Right renal cortex interstitium (tissue), 3 donors: ENCODE results near the gene OSBPL2. TPM values are rescaled to one million over a fixed set of nuclear protein-coding genes. Genes with fewer than 3 reads are reported as not detected.

ENCODE experiments used
- DNase-seq, 3 donors: peaks; one replicate each; pipeline ENCODE4 v3.0.0-alpha.2; 2013; ENCODE audit warnings: low read depth in 3 of 3, low spot score in 2 of 3
- polyA plus RNA-seq, 3 donors: library from polyadenylated mRNA; unstranded; fragments of 120-200 nt; gene quantifications; one replicate each; pipeline ENCODE4 v1.2.1, GENCODE V29; 2013; ENCODE audit not compliant: insufficient read length in 3 of 3

OSBPL2 gene
- polyA plus RNA-seq, 3 donors = 27.8 to 31.3 (median 30.4) TPM

DNA sequence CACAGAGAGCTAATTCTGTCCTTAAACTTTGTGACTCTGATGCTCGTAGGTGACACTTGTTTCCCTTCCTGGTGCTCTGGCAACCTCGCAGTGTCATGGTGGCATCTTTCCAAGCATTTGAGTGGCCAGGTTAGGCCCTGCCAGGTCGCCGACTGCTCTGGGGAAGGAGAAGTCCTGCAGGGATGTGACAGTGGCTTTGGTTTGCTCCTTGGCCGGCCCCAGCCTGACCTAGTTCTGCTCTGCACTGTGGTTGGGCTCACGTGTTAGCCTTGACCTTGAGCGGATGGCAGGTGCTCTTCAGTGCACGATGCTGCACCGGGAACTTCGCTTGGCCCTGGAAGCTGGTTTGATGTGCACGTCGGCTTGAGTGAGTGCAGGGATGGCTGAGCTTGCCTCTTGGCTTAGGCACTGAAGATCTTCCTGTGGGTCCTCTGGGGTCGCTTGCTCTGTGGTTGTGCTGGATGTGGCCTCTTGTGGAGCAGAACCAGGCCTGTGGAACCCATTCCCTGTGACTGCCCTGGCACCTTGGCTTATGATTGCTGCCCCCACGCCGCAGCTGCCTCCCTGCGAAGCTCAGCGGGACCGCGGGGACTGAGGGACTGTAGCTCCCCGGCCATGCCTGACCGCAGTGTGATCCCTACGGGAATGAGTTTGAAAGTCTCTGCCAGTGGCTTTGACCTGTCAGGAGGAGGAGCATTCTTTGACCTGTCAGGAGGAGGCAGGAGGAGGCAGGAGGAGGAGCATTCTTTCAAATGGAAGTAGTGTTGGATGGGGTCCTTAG, 8.7 kb downstream of the OSBPL2 start:
- no peak for DNase-seq

DNA sequence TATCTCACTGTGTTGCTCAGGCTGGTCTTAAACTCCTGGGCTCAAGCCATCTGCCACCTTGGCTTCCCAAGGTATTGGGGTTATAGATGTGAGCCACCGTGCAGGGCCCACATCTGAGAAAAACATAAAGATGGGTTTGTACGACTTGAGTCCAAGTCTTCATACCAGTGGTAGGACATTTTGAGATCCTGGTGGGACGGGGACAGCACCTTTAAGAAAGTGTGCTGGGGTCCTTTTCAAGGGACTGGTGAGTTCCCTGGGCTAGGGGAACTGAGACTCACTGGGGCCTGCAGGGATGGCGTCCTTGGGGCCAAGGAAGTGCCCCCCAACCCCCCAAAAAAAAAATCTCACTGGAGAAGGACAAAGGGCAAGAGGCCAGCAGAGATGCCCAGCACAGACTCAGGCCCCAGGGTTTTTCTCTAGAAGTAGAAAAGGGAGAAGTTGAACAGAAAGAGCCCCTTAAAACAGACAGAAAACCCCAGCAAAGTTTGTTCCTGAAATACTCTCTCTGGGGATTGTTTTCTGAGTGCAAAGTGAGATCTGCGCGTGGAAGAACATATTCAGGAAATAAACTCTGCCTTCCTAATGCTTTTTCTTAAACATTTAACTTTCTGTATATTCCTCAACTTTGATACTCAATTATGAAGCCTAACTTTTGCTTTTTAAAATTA, 10.7 kb downstream of the OSBPL2 start:
- DNase-seq = no peak

DNA sequence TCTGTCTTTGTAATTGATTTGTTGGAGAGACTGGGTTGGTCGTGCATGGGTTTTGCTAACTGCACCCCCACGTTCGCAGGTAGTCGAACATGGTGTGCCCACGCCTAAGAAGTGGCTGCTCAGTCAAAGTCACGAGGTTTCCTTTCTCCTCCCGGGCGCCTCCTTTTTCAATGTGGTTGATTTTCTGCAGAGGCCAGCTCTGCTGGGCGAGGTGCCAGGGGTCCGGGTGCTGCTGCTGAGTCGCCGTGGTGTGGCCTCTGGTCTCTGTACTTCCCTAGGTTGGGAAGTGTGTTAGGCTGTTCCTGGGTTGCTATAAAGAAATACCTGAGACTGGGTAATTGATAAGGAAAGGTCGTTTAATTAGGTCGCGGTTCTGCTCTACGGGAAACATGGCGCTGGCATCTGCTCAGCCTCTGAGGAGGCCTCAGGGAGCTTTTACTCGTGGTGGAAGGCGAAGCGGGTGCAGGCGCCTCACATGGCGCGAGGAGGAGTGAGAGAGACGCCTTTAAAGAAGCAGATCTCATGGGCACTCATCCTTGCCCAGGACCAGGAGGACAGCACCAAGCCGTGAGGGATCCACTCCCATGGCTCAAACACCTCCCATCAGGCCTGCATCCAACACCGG, 14.1 kb downstream of the OSBPL2 start:
- DNase-seq = no peak

DNA sequence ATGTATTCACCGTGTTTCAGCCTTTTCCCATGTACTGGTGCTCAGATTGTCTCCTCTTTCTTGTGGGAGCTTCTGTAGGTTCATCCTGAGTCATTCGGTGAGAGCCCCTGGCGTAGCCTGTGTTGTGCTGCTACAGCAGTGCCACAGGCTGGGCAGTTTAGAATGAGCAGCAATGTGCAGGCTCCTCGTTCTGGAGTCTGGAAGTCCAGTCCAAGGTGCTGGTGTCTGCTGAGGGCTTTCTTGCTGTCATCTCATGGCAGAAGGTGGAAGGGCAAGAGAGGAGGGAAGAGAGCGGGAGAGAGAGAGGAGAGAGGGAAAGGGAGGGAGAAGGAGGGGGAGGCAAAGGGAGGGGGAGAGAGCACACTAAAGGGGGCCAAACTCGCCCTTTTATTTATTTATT, 15.1 kb downstream of the OSBPL2 start:
- DNase-seq = no peak

DNA sequence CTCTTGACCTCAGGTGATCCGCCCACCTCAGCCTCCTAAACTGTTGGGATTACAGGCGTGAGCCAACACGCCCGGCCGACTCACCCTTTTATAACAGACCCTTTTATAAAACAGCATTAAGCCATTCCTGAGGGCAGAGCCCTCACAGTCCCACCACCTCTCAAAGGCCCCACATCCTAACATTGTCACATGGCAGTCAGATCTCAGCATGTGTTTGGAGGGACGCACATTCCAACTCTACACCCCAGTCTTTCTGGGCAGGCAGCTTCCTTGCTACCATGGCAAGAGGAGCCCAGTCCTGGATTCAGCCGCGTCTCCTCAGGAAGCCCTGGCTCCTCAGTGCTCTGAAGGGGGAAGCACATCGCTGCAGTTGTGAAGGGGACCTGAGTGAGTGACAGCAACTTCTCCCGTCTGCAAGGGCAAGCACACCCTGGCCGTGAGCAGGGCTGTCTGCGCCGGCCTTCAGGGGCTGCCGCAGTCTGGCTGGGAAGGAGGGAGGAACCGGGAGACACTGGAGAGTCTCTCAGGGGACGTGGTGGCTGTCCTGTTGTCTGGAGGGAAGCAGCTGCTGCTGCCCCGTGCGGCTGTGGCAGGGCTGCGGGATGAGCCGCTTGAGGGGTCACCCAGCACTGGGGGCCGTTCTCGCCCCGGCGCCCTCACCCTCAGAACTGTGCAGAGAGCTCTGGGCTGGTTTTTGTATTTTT, 15.9 kb downstream of the OSBPL2 start:
- no peak for DNase-seq

DNA sequence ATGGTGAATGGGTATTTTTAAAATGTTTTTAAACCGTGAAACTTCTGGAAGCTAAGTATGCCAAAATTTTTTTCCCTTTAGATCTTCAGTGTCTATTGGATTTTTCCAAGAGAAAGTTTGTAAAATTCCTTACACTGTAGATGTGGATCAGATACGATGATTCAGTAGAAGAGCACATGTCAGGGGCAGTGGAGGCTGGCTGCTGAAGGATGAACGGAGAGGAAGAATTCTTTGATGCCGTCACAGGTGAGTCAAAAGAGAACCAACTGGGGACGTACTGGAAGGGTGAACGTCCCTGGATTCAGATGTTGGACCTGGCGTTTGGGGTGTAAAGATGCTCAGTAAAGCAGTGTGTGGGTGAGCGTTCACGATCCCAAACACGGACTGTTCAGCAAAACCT, 17.7 kb downstream of the OSBPL2 start:
- DNase-seq = no peak

DNA sequence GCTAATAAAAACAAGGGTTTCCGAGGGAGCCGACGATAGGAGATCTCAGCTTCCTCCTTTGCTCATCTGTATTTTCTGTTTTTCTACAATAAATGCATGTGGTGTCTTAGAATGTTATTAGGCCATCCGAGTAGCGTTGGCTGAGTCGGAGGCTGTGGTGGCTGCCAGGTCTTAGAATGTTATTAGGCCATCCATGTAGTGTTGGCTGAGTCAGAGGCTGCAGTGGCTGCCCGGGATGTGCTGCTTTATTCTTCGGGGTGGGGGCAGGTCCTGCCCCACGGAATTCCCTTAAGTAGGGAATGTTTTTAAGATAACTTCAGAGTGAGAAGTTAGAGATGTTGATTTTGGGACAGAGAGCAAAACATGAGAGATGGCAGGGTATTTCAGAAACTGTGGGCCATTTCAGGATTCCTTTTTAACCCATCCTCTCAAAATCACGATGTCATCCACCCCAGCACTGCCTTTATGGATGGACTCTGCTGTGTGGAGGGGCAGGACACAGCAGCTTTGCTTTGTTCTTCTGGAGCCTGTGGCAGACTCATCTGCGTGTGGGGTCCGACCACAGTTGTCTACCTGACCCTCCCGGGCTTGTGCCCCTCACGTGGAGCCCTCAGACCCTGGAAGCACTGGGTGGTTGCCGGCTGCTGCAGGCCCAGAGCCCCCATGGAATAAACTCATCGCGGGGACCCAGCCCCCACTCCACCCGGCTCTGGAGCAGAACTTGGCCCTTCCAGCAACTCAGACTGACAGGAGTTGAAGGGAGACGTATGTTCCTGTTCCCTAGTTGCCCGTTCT, 20.4 kb downstream of the OSBPL2 start:
- DNase-seq = no peak

DNA sequence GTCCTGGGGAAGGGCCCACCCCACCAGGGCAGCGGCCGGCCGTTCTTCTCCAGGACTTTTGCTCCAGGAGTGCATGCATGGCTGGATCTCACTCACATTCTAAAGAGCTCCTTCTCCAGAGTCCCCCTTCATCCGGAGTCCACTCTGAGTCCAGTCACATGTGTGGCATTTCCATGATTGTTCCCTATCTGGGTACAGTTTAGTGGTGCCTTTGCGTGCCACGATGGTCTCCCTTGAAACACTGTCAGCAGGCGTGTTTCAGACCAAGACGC, 20.9 kb downstream of the OSBPL2 start:
- DNase-seq = no peak

DNA sequence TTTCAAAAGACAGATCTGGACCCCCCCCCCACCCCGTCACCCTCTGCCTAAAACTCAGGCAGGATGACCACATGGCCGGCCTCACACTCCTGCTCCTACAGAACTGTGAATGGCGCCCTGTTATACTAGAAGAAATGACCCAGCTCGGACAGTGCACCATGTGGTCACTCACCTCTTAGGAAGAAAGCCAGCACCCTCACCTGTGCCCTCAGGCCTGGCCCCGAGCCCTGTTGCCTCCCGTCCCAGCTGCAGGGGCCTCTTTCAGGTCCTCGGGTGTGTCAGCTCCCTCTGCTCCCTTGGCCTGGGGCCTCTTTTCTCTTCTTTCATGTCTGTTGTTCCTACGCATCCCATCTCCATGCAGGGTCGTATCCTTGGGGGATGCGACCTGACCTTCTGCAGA, 23.7 kb downstream of the OSBPL2 start:
- no peak for DNase-seq

DNA sequence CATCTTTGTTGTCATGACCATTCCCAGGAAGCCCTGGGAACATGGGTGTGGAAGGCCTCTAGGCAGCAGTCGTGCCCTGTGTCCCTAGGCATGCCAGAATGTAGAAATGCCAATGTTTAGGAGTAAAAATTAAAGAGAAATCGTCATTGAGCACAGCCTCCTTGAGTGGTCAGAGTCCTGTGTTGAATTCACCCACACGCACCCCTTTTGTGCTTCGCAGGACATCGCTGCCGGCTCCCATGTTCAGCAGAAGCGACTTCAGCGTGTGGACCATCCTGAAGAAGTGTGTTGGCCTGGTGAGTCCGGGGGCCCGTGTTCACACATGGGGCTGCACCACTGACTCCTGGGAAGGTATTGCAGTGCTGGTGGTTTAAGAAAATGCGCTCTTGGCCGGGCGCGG, 25.1 kb downstream of the OSBPL2 start:
- no peak for DNase-seq

DNA sequence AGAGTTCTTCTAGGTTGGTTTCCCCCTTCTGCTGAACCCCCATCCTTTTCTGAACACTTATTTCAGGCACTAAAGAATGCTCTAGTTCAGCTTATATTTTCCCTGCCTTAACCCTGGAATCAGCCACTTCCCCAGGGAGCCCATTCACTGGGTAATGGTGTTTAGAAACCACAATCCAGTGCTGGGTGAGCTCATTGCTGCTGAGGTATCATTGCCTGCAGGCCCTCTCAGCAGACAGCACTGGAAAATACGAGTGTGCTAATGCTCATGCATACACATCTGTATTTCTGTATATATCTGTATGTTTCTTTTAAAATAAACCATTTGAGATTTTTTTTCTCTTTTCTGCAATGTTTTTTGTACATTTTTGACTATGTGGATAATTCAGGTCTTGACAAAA, 27.0 kb downstream of the OSBPL2 start:
- no peak for DNase-seq

DNA sequence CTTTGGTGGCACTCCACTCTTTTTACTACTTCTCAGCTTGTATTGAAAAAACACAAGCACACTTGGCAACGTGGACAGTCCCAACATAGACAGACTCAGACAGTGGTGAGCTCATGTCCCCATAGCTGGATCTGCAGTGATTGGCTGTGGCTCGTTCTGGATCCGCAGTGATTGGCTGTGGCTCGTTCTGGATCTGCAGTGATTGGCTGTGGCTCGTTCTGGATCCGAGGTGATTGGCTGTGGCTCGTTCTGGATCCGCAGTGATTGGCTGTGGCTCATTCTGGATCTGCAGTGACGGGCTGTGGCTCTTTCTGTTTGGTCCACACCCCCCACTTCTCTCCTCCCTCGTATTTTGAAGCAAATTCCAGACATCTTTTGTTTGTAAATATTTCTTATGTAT, 28.0 kb downstream of the OSBPL2 start:
- DNase-seq = no peak

DNA sequence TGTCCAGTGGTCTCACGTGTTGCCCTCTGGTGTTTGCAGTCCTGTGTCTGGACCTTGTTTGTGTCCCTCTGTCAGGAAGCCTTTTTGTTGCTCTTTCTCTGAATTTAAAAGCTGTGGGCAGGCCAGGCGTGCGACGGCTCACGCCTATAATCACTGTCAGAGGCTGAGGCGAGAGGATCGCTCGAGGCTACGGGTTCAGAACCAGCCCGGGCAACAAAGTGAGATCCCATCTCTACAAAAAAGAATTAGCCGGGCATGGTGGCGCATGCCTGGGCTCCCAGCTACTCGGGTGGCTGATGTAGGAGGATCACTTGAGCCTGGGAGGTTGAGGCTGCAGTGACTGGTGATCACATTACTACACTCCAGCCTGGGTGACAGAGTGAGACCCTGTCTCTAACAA, 28.5 kb downstream of the OSBPL2 start:
- no peak for DNase-seq

DNA sequence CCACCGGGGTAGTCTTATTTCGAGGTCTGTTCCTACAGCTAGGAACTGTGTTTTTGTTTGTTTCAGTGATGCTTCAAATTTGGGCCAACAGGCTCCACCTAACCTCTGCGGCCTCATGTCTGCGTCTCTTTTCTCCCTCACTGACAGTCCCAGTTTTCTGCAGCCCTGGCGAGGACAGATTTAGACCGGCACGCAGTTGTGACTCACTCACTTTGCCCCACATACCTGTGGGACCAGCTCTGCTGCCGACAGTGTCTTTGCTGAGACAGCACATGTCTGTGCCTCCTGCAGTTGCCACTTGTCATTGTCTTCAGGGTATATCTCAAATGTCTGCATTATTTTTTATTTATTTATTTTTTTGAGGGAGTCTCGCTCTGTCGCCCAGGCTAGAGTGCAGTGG, 29.2 kb downstream of the OSBPL2 start:
- no peak for DNase-seq

DNA sequence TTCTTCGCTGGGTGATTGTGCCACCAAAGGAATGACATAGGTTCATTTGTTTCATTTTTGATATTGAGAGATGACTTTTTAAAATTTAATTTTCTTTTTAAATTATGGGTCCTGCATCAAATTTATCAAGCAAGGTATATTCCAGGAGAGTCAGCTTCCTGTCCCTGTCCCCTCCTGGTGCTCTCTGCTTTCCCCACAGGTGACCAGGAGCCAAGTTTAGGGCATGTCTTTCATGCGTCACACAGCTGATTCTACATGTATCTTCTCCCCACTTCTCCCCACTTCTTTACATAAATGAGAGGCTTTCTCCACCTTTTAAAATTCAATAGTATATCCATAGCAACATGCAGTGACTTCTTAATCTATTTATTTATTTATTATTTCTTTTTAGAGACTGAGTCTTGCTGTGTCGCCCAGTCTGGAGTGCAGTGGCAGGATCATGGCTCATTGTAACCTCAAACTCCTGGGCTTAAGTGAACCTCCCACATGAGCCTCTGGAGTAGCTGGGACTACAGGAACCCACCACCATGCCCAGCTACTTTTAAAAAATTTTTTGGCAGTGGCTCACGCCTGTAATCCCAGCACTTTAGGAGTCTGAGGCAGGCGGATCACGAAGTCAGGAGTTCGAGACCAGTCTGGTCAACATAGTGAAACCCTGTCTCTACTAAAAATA, 30.0 kb downstream of the OSBPL2 start:
- no peak for DNase-seq

DNA sequence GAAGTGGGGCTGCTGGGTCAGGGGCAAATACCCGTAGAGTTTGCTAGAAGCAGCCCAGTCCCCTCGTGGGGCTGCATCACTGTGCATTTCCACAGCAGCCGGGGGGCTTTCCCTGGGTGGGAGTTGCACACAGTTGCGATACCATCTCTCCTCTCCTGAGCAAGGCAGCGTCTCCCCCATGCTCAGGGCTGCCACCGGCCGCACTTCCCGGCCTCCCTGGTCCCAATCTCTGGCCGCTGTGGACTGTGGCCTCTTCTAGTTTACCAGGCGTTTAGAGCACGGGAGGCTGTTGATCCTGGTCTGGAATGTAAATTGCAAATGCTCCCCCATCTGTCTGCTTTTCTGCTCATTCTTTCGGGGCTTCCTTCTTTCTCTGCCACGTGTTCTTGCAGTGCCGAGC, 31.1 kb downstream of the OSBPL2 start:
- no peak for DNase-seq

DNA sequence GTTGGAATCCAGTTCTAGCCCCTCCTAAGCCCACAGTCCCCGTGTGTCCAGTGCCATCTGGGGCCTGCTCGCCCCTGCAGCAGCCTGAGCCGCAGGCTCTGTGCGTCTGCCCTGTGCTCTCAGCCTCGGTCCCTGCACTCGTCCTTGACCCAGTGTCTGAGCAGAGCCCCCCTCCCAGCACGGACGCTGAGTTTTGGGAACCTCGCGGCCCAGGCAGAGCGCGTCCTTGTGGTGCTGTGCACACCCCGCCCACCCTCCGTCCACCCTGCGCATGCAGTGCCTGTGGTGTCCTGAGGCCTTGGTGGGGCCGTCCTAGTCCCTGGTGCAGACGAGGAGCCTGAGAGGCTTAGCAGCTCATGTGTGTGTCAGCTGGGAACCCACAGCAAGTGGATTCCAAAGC, 31.6 kb downstream of the OSBPL2 start:
- no peak for DNase-seq

DNA sequence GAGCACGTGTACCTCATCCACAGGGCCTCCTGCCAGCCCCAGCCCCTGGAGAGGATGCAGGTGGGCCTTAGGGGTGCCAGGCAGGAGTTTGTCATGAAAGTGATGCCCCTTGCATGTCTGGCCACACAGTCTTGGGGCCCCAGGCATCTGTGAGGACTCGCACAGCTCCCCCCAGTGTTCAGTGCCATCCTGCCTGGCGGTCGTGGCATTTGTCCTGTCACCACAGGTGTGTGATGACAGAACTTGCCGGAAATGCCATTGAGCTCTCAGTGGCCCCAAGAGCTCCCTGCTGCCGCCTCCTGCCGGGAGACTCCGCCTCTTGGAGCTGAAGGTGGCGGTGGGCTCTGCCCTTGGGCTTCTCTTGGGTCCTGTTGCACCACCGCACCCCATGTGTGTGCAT, 33.9 kb downstream of the OSBPL2 start:
- DNase-seq = no peak

DNA sequence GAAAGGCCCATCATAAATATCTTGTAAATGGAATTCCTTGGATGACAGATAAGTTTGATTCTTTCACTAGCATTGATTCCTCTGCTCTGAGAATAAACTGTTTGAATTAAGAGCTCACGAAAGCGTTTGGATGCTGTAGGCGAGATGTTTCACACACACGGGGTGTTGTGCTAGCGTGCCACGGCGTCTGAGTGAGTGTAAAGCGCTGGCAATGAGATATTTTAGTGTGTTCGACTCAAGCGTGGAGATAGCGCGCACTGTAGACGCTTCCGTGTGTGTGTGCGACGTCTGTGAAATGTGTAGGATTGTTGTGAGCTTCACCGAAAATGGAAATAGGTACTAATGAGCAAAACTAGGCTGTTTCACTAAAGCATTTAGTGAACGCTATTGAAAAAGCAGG, 35.1 kb downstream of the OSBPL2 start:
- DNase-seq = no peak

DNA sequence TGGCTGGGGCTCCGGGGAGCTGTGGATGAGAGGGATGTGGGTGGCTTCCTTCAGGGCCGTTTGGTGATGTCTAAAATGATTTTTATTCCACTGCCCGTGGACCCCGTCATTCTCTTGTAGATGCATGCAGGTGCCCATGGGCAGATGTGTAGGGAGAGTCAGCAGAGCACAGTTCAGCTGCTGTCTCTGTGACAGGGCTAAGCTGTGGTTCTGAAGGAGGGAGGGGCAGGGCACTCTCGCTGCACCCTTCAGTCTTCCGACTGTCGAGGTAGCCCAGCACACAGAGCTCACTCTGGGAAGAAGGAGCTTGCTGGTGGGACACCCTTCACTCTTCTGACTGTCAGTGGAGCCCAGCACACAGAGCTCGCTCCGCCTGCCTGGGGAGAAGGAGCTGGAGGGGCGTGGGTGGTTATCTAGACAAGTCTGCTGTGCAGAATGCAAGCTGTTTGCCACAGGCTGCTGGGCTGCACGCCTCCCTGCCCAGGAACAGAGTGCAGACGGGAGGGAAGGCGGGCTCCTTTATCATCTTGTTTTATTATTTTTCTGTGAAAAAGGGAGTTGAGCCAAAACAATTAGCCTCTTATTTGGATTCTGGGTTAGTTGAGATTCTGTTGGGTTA, 36.1 kb downstream of the OSBPL2 start:
- peak in 2 of 3 donors; percentile 10 to 24 for DNase-seq
